D341Med (cell line): ENCODE measurements around the gene RNF224.
"Not testable (repeated sequence)": the region's sequence is repeated elsewhere in the genome, so short reads cannot be mapped to it uniquely, and the experiment has no call there.

Source experiments
- DNase-seq: peaks from one replicate; pipeline ENCODE4 v3.0.0; 2012; ENCODE audit warnings: low spot score

Gene RNF224

DNA sequence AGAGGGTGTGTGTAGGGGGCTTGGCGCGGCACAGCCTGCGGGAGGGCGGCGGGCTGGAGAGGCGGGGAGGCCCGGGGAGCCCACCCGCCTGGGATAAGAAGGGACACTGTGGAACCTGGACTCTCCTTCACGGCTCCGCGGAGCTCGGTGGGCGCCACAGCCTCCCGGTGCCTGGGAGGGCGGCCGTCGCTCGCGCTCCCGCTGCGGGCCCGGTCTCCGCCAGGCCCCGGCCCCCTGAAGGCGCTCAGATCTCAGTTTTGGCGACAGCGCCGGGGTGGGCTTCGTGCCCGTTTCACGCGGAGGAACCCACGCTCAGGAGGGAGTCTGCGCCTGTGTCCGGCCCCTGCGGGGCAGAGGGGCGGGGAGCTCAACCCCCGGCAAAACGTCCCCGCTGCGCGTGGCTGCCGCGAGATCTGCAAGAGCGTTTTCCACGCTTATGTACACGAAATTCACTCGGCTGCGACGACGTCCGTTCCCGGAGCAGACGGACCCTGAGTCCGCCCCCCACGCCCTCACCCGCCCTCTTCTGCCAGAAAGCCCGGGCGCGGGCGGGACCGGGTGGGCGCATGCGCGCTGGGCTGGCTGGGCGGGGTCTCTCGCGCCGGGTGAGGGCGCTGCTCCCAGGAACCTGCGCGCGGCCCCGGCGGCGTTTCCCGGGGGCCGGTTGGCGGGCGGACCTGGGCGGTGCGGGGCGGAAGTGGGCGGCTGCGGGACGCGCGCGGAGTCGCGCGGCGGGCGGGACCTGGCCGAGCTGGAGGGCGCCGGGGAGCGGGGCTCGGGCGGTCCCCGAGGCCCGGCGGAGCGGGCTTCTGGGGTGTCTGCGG lies 27.5 kb downstream of the RNF224 start, which contains the start of gene NELFB:
Gene NELFB (plus strand): TSS at position 704 of the 824 bp plus-strand sequence.
- peak; percentile 100 for DNase-seq

- DNase-seq, result no peak
Measured at GRCh38 chr9:137255448-137256114, 28.3 kb downstream of the RNF224 start.

DNA sequence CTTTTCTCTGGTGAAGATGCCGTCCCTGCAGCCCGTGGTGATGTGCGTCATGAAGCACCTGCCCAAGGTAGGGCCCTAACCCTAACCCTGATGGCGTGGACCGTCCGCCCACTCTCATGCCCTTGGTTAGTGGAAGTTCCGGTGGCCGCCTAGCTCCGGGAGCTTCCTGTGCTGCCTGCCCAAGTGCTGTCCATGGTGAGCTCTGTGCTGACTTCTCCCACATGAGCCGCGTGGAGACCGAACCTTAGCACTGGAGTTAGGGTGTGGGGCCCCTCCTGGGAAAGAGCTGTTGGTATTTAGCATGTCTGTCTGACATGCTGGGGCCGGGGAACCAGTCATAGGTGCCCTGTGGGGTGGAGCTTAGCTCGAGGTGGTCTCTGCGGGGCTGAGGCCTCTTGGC lies 29.1 kb downstream of the RNF224 start:
- DNase-seq, result no peak

GRCh38 chr9:137256856-137257255 lies 29.6 kb downstream of the RNF224 start:
- no peak for DNase-seq

DNA sequence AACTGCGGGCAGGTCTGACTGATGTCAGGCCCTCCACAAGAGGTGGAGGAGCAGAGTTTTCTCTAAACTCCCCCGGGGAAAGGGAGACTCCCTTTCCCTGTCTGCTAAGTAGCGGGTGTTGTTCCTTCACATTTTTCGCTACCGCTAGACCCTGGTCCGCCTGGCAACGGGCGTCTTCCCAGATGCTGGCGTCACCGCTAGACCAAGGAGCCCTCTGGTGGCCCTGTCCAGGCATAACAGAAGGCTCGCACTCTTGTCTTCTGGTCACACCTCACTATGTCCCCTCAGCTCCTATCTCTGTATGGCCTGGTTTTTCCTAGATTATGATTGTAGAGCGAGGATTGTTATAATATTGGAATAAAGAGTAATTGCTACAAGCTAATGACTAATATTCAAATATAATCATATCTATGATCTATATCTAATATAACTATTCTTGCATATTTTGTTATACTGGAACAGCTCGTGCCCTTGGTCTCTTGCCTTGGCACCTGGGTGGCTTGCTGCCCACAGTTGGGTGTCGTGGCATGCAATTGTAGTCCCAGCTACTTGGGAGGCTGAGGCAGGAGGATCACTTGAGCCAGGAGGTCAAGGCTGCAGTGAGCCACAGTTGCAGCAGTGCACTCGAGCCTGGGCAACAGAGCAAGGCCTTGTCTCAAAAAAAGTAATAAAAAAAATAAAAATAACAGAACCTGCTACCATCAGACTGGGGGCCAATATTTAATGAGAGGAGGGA lies 35.0 kb downstream of the RNF224 start:
- DNase-seq, result not testable (repeated sequence)

- DNase-seq, result no peak
Measured at GRCh38 chr9:137262909-137263285, 35.6 kb downstream of the RNF224 start.

GRCh38 chr9:137263506-137263905 lies 36.2 kb downstream of the RNF224 start:
- no peak for DNase-seq

DNA sequence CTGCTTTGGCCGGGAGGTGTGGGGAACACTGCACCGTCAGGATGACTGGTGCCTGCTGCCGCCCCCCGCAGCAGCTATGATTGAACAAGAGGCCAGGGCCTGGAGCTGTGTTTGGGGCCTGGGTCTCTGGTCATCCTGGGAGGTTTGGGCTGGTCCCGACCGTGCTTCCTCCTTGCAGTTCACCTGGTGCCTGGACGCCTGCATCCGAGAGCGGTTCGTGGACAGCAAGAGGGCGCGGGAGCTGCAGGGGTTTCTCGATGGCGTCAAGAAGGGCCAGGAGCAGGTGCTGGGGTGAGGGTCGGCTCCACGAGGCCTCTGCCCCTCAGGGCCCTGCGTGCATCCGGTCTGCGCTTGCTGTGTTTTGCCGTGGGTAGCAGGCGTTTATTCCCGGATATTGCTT lies 36.8 kb downstream of the RNF224 start:
- no peak for DNase-seq

DNA sequence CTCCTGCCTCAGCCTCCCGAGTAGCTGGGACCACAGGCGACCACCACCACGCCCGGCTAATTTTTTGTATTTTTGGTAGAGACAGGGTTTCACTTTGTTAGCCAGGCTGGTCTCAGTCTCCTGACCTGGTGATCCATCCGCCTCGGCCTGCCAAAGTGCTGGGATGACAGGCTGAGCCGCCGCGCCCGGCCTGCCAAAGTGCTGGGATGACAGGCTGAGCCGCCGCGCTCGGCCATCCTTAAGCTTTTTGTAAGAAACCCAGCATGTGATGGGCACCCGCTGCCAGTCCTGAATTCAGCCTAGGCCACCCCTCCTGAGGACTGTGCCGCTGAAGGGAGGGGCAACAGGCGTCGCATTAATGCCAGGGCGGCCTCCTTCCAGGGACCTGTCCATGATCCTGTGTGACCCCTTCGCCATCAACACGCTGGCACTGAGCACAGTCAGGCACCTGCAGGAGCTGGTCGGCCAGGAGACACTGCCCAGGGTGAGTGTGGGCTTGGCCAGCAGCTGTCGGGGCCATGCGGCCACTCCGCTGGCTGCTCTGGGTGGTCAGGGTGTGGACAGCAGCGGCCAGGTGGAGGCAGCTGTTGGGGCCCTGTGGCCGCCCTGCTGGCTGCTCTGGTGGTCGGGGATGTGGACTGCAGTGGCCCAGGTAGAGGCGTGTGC lies 38.3 kb downstream of the RNF224 start:
- DNase-seq, result no peak

DNA sequence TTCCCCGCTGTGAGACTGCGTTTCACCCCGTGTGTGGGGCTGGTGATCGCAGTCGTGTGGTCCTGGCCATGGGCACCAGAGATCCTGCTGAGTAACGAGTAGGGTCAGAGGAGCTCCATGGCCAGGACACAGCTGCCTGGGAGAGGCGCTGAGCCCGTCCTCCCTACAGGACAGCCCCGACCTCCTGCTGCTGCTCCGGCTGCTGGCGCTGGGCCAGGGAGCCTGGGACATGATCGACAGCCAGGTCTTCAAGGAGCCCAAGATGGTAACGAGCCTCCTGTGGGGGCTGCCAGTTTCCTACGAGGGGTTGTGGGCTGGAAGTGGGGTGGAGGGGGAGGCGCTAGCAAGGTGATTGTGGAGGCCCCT lies 38.8 kb downstream of the RNF224 start:
- DNase-seq, result no peak

- DNase-seq, result no peak
Measured at GRCh38 chr9:137266585-137267453, 39.5 kb downstream of the RNF224 start.

DNA sequence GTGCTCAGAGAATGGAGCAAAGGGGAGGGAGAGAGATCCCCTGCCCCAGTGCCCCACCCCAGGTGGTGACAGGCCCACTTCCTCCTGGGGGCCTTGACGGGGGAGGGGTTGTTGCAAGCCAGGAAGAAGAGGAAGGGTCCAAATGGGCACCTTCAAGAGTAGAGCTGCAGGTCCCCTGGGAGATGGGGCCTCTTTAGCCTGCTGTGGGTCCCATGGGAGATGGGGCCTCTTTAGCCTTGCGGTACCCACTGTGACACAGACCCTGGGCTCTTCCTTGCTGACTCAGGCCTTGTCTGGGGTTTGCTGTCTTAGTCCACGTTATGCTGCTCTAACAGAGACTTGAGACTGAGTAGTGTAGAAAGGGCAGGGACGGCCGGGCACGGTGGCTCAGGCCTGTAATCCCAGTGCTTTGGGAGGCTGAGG lies 40.6 kb downstream of the RNF224 start:
- DNase-seq, result no peak

- no peak for DNase-seq
Measured at GRCh38 chr9:137268538-137269201, 41.4 kb downstream of the RNF224 start.

- no peak for DNase-seq
Measured at GRCh38 chr9:137269231-137269772, 42.0 kb downstream of the RNF224 start.

DNA sequence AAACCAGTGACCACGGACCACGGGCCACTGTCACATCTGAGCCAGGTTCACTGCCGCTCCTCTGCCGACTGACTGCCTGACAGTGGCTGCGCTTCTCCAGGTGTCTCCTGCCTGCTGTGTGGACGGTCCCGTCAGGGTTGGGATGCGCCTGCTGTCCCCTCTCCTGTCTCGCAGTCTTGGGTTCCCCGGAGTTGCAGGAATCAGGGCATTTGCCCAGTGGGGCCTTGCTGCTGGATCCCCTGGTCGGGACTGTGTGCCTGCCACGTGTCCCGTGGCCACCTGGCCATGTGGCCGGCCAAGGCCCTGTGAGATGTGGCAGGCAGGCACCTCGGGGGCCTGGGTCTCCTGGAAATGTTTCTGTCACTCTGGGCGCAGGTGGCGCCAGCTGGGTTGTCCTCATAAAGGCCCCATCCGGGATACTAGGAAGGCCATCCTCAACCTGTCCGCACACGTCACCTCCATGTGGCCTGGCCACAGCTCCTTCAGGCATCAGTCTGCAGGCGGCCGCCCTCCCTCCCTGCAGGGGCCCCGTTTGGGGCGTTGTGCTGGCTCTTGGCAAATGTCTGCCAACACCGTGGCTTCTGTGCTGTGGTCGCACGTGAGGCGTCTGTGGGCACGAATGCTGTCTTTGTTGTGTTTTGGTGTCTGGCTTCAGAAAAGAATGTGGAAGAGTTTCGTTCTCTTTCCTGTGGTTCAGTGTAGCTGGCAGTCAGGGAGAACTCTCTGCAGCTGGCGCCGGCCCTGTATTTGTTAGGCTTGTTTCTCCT lies 43.8 kb downstream of the RNF224 start:
- no peak for DNase-seq

GRCh38 chr9:137271696-137272076 lies 44.4 kb downstream of the RNF224 start:
- no peak for DNase-seq

DNA sequence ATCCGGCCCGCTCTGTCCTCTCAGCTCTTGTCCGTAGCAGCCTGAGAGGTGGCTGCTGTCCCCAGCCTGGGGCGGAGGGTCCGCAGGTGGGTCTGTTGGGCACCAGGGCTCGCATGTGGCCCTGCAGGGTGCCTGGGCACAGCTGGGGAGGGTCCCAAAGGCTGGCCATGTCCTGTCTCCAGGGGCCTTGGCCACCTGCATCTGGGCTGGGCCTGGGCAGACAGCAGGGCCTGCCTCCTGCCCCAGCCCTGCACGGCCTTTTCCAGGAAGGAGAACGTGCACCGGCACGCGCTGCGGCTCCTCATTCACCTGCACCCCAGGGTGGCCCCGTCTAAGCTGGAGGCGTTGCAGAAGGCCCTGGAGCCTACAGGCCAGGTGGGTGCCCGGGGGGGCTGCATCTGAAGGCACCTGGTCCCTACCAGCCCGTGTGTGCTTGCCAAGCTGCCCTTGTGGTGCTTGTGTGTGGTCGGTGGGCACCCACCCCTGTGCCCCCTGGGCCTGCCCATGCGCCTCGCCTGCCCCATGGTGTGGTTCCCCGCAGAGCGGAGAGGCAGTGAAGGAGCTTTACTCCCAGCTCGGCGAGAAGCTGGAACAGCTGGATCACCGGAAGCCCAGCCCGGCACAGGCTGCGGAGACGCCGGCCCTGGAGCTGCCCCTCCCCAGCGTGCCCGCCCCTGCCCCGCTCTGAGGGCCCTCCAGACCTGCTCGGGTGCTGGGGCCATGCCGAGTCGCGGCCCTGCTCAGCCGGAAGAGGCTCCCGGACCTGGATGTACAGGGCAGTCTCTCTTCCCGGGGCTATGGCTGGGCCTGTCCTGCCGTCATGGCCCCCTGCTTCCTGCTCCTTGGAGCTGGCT lies 45.2 kb downstream of the RNF224 start:
- DNase-seq, result no peak

DNA sequence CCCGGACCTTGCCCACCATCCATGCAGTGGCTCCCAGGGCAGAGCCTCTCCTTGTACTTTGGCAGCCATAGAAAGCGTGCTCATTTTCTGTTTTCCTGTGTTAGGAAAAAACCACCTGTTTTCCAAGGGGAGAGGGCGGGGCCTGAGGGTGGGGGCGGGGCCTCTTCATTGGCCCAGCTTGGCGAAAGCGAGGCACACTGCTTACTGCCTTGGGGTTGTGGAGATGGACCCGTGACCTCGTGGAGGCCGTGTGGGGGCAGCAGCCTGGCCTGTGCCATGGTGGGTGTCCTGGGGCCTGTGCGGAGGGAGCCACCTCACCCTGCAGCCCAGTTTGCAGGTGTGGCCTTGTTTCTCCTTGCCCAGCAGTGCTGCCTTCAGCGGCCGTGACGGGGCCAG lies 45.8 kb downstream of the RNF224 start:
- no peak for DNase-seq
